Muscle of back (tissue), 11 donors: ENCODE results near the gene RAB19. TPM values are rescaled to one million over a fixed set of nuclear protein-coding genes. Genes with fewer than 3 reads are reported as not detected.
A peak's percentile ranks its signal among the peaks of the same experiment; 100 is the strongest.
"Not testable (repeated sequence)": the region's sequence is repeated elsewhere in the genome, so short reads cannot be mapped to it uniquely, and the experiment has no call there.

Source experiments
- DNase-seq, 3 donors: peaks; one replicate each; pipeline versions ENCODE4 v3.0.0 to v3.0.0-alpha.2; 2013
- polyA plus RNA-seq, 10 donors: library from polyadenylated mRNA; unstranded; fragments of 120-200 nt; gene quantifications; one replicate each; pipeline ENCODE4 v1.2.1, GENCODE V29; 2013; ENCODE audit not compliant: insufficient read length in 10 of 10

The RAB19 gene
- polyA plus RNA-seq, 10 donors, result not detected

GRCh38 chr7:140453785-140454656 is 50.2 kb downstream of the RAB19 start:
- DNase-seq, result not testable (repeated sequence)

- DNase-seq, result no peak
Observed at GRCh38 chr7:140454657-140455015, 50.8 kb downstream of the RAB19 start.

GRCh38 chr7:140455743-140456142 is 51.9 kb downstream of the RAB19 start:
- no peak for DNase-seq

- peak in 1 of 3 donors; percentile 11 for DNase-seq
Observed at GRCh38 chr7:140456551-140457051, 52.7 kb downstream of the RAB19 start.

- no peak for DNase-seq
Observed at GRCh38 chr7:140458201-140458600, 54.3 kb downstream of the RAB19 start.

- no peak for DNase-seq
Observed at GRCh38 chr7:140458916-140459315, 55.1 kb downstream of the RAB19 start.

GRCh38 chr7:140463111-140463510 is 59.3 kb downstream of the RAB19 start:
- DNase-seq, result no peak

- peak; percentile 23 to 47 (median 34) for DNase-seq
Observed at GRCh38 chr7:140475747-140476333, 72.0 kb downstream of the RAB19 start.

GRCh38 chr7:140476698-140477261 is 72.9 kb downstream of the RAB19 start:
- DNase-seq, result no peak

Other genes starting within 250 kb of the RAB19 start
- gene KDM7A, start 227.1 kb upstream of the RAB19 start, polyA plus RNA-seq, result 10 to 100 TPM in 2 of 10 donors, 1 to 10 TPM in 8; 5.9 to 12.0 (median 8.9) TPM
- 10 to 100 TPM; 26.8 to 44.7 (median 32.3) TPM for gene SLC37A3, start 5.5 kb upstream of the RAB19 start, polyA plus RNA-seq
- gene MKRN1, start 75.4 kb downstream of the RAB19 start, polyA plus RNA-seq, result 100 to 1,000 TPM in 1 of 10 donors, 10 to 100 TPM in 9; 62.1 to 108 (median 75.8) TPM
- 10 to 100 TPM; 43.9 to 76.9 (median 47.8) TPM for gene DENND2A, start 236.8 kb downstream of the RAB19 start, polyA plus RNA-seq